NCI-H1694 (cell line): ENCODE measurements around the gene SH2D2A.

Experiments used
- DNase-seq: peaks from one replicate; lab custom pipeline; 2025; lab: John Stamatoyannopoulos, UW

SH2D2A gene

GRCh38 chr1:156823210-156823790 is 6.7 kb upstream of the SH2D2A start:
- DNase-seq, result no peak

GRCh38 chr1:156822680-156823079 is 6.0 kb upstream of the SH2D2A start:
- no peak for DNase-seq

GRCh38 chr1:156821801-156822200 is 5.2 kb upstream of the SH2D2A start:
- no peak for DNase-seq

GRCh38 chr1:156815961-156816422 is 656 bp downstream of the SH2D2A start:
- no peak for DNase-seq

GRCh38 chr1:156815307-156815826 is 1.3 kb downstream of the SH2D2A start:
- no peak for DNase-seq

- no peak for DNase-seq
These were observed 1.9 kb downstream of the SH2D2A start for GRCh38 chr1:156814571-156815260.

GRCh38 chr1:156813750-156814570 is 2.7 kb downstream of the SH2D2A start:
- DNase-seq, result no peak

GRCh38 chr1:156813298-156813697 is 3.4 kb downstream of the SH2D2A start:
- no peak for DNase-seq

GRCh38 chr1:156812293-156812990 is 4.2 kb downstream of the SH2D2A start:
- no peak for DNase-seq

- DNase-seq, result no peak
These were observed 5.5 kb downstream of the SH2D2A start for GRCh38 chr1:156811168-156811567.

GRCh38 chr1:156809711-156810366 is 6.8 kb downstream of the SH2D2A start:
- no peak for DNase-seq

- DNase-seq, result no peak
These were observed 7.4 kb downstream of the SH2D2A start for GRCh38 chr1:156809281-156809680.

GRCh38 chr1:156808186-156809030 is 8.2 kb downstream of the SH2D2A start:
- DNase-seq, result no peak

GRCh38 chr1:156807627-156808026 is 9.0 kb downstream of the SH2D2A start:
- no peak for DNase-seq

- DNase-seq, result no peak
These were observed 9.9 kb downstream of the SH2D2A start for GRCh38 chr1:156806512-156807440.

GRCh38 chr1:156805766-156806511 is 10.7 kb downstream of the SH2D2A start:
- DNase-seq, result no peak

- DNase-seq, result no peak
These were observed 11.9 kb downstream of the SH2D2A start for GRCh38 chr1:156804572-156805243.

- DNase-seq, result no peak
These were observed 12.6 kb downstream of the SH2D2A start for GRCh38 chr1:156804026-156804425.
